ENCODE data around the gene PCDHGA2. TPM values are rescaled to one million over a fixed set of nuclear protein-coding genes. Genes with fewer than 3 reads are reported as not detected.
"Not testable (repeated sequence)": the region's sequence is repeated elsewhere in the genome, so short reads cannot be mapped to it uniquely, and the experiment has no call there.

Gene PCDHGA2
- total RNA-seq, 2 donors from 2014 or later: 2.4 to 19.7 TPM

DNA sequence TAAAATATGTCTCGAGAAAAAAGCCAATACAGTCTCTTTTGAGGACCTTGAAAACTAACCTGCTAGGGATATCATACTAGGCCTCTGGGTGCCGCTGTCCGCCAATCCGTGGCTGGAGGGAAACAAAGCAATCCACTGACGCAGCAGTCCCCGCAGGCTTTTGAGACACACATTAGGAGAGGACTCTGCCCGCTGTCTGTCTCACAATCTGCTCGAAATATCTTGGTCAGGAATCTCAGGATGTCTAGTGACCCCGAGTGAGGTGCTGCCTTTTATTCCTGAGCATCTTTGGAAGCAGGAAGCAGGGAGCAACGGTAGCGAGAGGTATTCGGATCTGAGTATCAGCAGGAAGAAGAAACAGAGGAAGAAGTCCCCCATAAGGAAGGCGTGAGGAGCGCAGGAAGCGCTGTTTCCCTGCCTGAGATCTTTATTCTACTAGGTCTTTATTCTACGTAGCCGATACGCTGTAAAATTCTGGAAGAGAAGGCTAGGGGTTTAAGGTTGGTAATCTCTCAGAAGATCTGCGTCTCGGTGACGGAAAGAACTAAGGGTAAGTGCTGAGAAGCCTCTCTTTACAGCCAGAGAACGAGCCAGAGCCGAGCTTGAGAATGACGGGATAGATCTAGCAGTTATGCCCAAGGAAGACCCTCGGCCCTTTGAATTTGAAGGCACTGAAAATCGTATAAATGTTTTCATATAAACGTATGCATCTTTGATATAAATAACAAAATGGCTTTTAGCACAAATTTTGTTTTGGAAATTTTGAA, 12.3 kb upstream of the PCDHGA2 start:
- intact Hi-C loops (cut with DNase I): no loop called here
- Histone ChIP-seq H3K4me1 (replicated peaks) (no peaks in the 10 kb centered on the region), H3K27ac (no peak overlapping the region), H3K4me3 (peak overlapping the region; percentile 11 to 12), H3K27me3 (replicated peaks; ENCODE audit: insufficient read depth) (no peaks in the 10 kb centered on the region), H3K9me3 (no peaks in the 10 kb centered on the region), H3K36me3 (no peaks in the 10 kb centered on the region)
- 12% methylated on average over 27 of the region's 27 CpGs for WGBS
- TF ChIP-seq POLR2A (IDR thresholded peaks at IDR 0.05) (no peak), CTCF (IDR thresholded peaks at IDR 0.05) (peak in 1 of 4 experiments; percentile 35), POLR2AphosphoS5 (IDR thresholded peaks at IDR 0.05) (no peak)
- no peak for DNase-seq (ENCODE audit: low spot score)

DNA sequence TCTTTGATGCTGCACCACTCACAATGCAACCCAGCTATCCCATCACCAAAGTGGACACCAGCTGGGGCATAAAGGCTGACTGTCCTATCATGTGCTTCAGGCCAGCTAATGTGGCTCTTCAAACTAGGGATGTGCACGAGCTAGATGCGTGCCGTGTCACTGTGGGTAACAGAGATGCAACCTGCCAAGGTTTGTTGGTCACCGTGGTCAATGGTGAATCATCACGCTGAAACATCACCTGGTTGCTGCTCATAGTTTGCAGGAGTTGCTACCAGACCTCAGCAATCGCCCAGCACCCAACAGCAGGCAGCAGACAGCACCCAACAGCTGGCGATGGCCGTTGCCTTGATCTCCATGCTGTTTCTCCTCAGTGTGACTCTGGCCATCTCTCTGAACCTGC, 10.3 kb upstream of the PCDHGA2 start:
- intact Hi-C loops (cut with DNase I): no loop called here
- Histone ChIP-seq H3K4me1 (replicated peaks) (no peaks in the 10 kb centered on the region), H3K27ac (no peak overlapping the region), H3K27me3 (replicated peaks; ENCODE audit: insufficient read depth) (peaks cover 5% of the 10 kb centered on the region), H3K4me3 (no peak overlapping the region), H3K36me3 (no peaks in the 10 kb centered on the region), H3K9me3 (no peaks in the 10 kb centered on the region)
- WGBS: 79% methylated on average over 8 of the region's 8 CpGs
- no peak for DNase-seq (ENCODE audit: low spot score)
- TF ChIP-seq CTCF (IDR thresholded peaks at IDR 0.05) (no peak), POLR2A (IDR thresholded peaks at IDR 0.05) (no peak), POLR2AphosphoS5 (IDR thresholded peaks at IDR 0.05) (no peak)

DNA sequence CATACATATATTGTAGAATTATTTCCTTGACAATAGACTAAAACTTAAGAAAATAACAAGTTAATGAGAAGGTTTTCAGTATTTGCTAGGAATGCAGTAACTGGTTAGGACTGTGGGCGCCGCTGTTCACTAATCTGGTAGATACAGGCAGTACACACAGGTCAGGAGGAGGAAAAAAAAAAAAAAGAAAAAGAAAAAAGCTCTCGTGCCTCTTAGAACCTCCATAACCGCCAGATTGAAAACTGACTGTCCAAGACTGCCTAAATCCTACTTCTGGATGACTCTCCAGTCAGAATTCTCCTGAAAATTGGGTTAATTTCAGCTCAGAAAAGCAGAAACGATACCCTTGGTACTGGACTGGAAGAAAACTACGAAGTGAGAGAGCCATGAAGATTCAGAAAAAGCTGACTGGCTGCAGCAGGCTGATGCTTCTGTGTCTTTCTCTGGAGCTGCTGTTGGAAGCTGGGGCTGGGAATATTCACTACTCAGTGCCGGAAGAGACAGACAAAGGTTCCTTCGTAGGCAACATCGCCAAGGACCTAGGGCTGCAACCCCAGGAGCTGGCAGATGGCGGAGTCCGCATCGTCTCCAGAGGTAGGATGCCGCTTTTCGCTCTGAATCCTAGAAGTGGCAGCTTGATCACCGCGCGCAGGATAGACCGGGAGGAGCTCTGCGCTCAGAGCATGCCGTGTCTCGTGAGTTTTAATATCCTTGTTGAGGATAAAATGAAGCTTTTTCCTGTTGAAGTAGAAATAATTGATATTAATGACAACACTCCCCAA, 8.1 kb upstream of the PCDHGA2 start, which contains the start of gene PCDHGA1:
Gene PCDHGA1, plus strand, starts transcription at position 216 of the 782 bp plus-strand sequence.
- no peak for DNase-seq (ENCODE audit: low spot score)
- Histone ChIP-seq H3K27ac (no peak within 1 kb of the TSS), H3K36me3 (no peaks in the 10 kb centered on the region), H3K9me3 (no peaks in the 10 kb centered on the region), H3K4me1 (replicated peaks) (no peaks in the 10 kb centered on the region), H3K4me3 (no peak within 1 kb of the TSS), H3K27me3 (replicated peaks; ENCODE audit: insufficient read depth) (peaks cover 11% of the 10 kb centered on the region)
- no peak for TF ChIP-seq POLR2AphosphoS5 (IDR thresholded peaks at IDR 0.05)
- TF ChIP-seq CTCF (IDR thresholded peaks at IDR 0.05): no peak
- intact Hi-C loops (cut with DNase I): no loop called here
- WGBS: 20% methylated on average over 21 of the region's 21 CpGs

- DNase-seq (ENCODE audit: low spot score); H3K36me3 ChIP-seq; H3K4me3 ChIP-seq; H3K4me1 ChIP-seq (replicated peaks); H3K9me3 ChIP-seq; intact Hi-C loops (cut with DNase I); H3K27ac ChIP-seq: not testable (repeated sequence)
- WGBS: 24% methylated on average over 32 of the region's 39 CpGs
- peaks cover 11% of the 10 kb centered on the region for H3K27me3 ChIP-seq (replicated peaks; ENCODE audit: insufficient read depth)
Observed at GRCh38 chr5:141332571-141332970, 6.0 kb upstream of the PCDHGA2 start.

DNA sequence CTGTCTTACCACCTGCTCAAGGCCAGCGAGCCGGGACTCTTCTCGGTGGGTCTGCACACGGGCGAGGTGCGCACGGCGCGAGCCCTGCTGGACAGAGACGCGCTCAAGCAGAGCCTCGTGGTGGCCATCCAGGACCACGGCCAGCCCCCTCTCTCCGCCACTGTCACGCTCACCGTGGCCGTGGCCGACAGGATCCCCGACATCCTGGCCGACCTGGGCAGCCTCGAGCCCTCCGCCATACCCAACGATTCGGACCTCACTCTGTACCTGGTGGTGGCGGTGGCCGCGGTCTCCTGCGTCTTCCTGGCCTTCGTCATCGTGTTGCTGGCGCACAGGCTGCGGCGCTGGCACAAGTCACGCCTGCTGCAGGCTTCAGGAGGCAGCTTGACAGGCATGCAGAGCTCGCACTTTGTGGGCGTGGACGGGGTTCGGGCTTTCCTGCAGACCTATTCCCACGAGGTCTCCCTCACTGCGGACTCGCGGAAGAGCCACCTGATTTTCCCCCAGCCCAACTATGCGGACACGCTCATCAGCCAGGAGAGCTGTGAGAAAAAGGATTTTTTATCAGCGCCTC, 2.3 kb downstream of the PCDHGA2 start:
- H3K4me1 ChIP-seq (replicated peaks); H3K27ac ChIP-seq; H3K27me3 ChIP-seq (replicated peaks; ENCODE audit: insufficient read depth); H3K36me3 ChIP-seq; H3K4me3 ChIP-seq; H3K9me3 ChIP-seq; DNase-seq (ENCODE audit: low spot score); intact Hi-C loops (cut with DNase I): not testable (repeated sequence)
- 48% methylated on average over 35 of the region's 45 CpGs for WGBS

All from prostate gland (tissue), 2 donors.